HepG2 (cell line): ENCODE data around the gene RHBDD2. TPM values are rescaled to one million over a fixed set of nuclear protein-coding genes. Genes with fewer than 3 reads are reported as not detected.

Source experiments
- AGO2 ChIP-seq: fragments of 200-400 bp; formaldehyde crosslinking; optimal IDR thresholded peaks from 2 replicates; pipeline ENCODE3; 2017; ENCODE audit warnings: mild to moderate bottlenecking, low read depth, low read length, moderate library complexity
- CBX1 ChIP-seq: IDR thresholded peaks from one replicate; pipeline ENCODE4 v1.6.1; 2016; ENCODE audit warnings: antibody characterized with exemption, low read depth
- DMAP1 ChIP-seq: IDR thresholded peaks from 2 replicates; pipeline ENCODE4 v1.6.1; 2016
- ERF ChIP-seq: IDR thresholded peaks from 2 replicates; pipeline ENCODE4 v1.6.1; 2018; ENCODE audit warnings: missing biosample characterization, missing genetic modification reagents
- IKZF1 ChIP-seq: fragments of 450-650 bp; IDR thresholded peaks from 2 replicates; pipeline ENCODE4 v1.7.1; 2016
- MEF2D ChIP-seq: sonication (generic); formaldehyde crosslinking; IDR thresholded peaks from 2 replicates; pipeline ENCODE4 v1.5.1; 2020; ENCODE audit warnings: mild to moderate bottlenecking, missing genetic modification reagents
- MIER2 ChIP-seq: IDR thresholded peaks from 2 replicates; pipeline ENCODE4 v1.6.1; 2016; ENCODE audit warnings: missing biosample characterization, missing genetic modification reagents
- TAF1 ChIP-seq: sonication (generic); formaldehyde crosslinking; IDR thresholded peaks from 2 replicates; pipeline ENCODE4 v1.4.0; 2020; ENCODE audit warnings: missing genetic modification reagents
- TCF7 ChIP-seq: sonication (generic); IDR thresholded peaks from 2 replicates; pipeline ENCODE4 v1.6.1; 2016; ENCODE audit warnings: antibody characterized with exemption, low read depth
- ZMYM2 ChIP-seq: sonication (generic); formaldehyde crosslinking; IDR thresholded peaks from 2 replicates; pipeline ENCODE4 v1.8.0; 2022; ENCODE audit warnings: mild to moderate bottlenecking, missing genetic modification reagents
- ZNF12 ChIP-seq: sonication (generic); formaldehyde crosslinking; IDR thresholded peaks from 2 replicates; pipeline ENCODE4 v1.5.0; 2020; ENCODE audit warnings: missing genetic modification reagents
- ZNF333 ChIP-seq: sonication (generic); formaldehyde crosslinking; IDR thresholded peaks from 2 replicates; pipeline ENCODE4 v1.4.0; 2020; ENCODE audit warnings: mild to moderate bottlenecking, missing genetic modification reagents, borderline replicate concordance
- ZNF350 ChIP-seq: sonication (generic); formaldehyde crosslinking; IDR thresholded peaks from 2 replicates; pipeline ENCODE4 v1.4.0; 2020; ENCODE audit warnings: mild to moderate bottlenecking, low read depth, missing genetic modification reagents, borderline replicate concordance
- ZNF530 ChIP-seq: sonication (generic); formaldehyde crosslinking; IDR thresholded peaks from 2 replicates; pipeline ENCODE4 v1.5.0; 2020; ENCODE audit warnings: low read depth, mild to moderate bottlenecking, missing genetic modification reagents
- ZNF570 ChIP-seq: sonication (generic); formaldehyde crosslinking; IDR thresholded peaks from 2 replicates; pipeline ENCODE4 v1.4.0; 2020; ENCODE audit warnings: mild to moderate bottlenecking, missing genetic modification reagents, borderline replicate concordance
- ZNF773 ChIP-seq: sonication (generic); formaldehyde crosslinking; IDR thresholded peaks from 2 replicates; pipeline ENCODE4 v1.4.0; 2020; ENCODE audit warnings: missing genetic modification reagents, borderline replicate concordance
- polyA plus RNA-seq, 8 experiments: library from polyadenylated mRNA; depleted of rRNA in 3 of 8; stranded (reverse) in 7 of 8; unstranded in 1 of 8; fragments of >200 nt; fragmentation: Illumina TruSeq in 4 of 8; extraction: Trizol in 4 of 8; gene quantifications; 2 replicates each; pipeline versions ENCODE4 v1.2.1 to v1.2.3, GENCODE V29; 2011 to 2016; ENCODE audit warnings: low read depth in 4 of 8, missing spikeins in 1 of 8, mixed read lengths in 1 of 8; ENCODE audit not compliant: insufficient read depth in 1 of 8
- total RNA-seq, 5 experiments: library from RNA; depleted of rRNA; stranded (reverse); fragments of >200 nt; fragmentation: Illumina TruSeq; extraction: Trizol; gene quantifications; 2 replicates each; pipeline ENCODE4 v1.2.3, GENCODE V29; 2016; ENCODE audit warnings: low read depth in 1 of 5
- TF ChIP-seq, protein P1 (sequence below): sonication (generic); formaldehyde crosslinking; IDR thresholded peaks from 2 replicates; pipeline ENCODE4 v1.4.0; 2020; ENCODE audit warnings: missing genetic modification reagents
- TF ChIP-seq, protein P2 (sequence below): sonication (generic); formaldehyde crosslinking; IDR thresholded peaks from 2 replicates; pipeline ENCODE4 v1.4.0; 2020; ENCODE audit warnings: low read depth, mild to moderate bottlenecking, missing genetic modification reagents
- TF ChIP-seq, protein P3 (sequence below): sonication (generic); formaldehyde crosslinking; IDR thresholded peaks from 2 replicates; pipeline ENCODE4 v1.5.0; 2020; ENCODE audit warnings: mild to moderate bottlenecking, missing genetic modification reagents

Gene RHBDD2
- total and polyA plus RNA-seq, 2 of the 13 experiments (the other 11 are each of a cell fraction or from before 2014, with no cell fraction given), result 23.1 to 26.4 TPM

- TF ChIP-seq, protein P1, sequence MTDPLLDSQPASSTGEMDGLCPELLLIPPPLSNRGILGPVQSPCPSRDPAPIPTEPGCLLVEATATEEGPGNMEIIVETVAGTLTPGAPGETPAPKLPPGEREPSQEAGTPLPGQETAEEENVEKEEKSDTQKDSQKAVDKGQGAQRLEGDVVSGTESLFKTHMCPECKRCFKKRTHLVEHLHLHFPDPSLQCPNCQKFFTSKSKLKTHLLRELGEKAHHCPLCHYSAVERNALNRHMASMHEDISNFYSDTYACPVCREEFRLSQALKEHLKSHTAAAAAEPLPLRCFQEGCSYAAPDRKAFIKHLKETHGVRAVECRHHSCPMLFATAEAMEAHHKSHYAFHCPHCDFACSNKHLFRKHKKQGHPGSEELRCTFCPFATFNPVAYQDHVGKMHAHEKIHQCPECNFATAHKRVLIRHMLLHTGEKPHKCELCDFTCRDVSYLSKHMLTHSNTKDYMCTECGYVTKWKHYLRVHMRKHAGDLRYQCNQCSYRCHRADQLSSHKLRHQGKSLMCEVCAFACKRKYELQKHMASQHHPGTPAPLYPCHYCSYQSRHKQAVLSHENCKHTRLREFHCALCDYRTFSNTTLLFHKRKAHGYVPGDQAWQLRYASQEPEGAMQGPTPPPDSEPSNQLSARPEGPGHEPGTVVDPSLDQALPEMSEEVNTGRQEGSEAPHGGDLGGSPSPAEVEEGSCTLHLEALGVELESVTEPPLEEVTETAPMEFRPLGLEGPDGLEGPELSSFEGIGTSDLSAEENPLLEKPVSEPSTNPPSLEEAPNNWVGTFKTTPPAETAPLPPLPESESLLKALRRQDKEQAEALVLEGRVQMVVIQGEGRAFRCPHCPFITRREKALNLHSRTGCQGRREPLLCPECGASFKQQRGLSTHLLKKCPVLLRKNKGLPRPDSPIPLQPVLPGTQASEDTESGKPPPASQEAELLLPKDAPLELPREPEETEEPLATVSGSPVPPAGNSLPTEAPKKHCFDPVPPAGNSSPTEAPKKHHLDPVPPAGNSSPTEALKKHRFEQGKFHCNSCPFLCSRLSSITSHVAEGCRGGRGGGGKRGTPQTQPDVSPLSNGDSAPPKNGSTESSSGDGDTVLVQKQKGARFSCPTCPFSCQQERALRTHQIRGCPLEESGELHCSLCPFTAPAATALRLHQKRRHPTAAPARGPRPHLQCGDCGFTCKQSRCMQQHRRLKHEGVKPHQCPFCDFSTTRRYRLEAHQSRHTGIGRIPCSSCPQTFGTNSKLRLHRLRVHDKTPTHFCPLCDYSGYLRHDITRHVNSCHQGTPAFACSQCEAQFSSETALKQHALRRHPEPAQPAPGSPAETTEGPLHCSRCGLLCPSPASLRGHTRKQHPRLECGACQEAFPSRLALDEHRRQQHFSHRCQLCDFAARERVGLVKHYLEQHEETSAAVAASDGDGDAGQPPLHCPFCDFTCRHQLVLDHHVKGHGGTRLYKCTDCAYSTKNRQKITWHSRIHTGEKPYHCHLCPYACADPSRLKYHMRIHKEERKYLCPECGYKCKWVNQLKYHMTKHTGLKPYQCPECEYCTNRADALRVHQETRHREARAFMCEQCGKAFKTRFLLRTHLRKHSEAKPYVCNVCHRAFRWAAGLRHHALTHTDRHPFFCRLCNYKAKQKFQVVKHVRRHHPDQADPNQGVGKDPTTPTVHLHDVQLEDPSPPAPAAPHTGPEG, result no peak
- TF ChIP-seq ZNF570 (no peak), TAF1 (CRISPR knock-in tag) (peak; percentile 33; the same call in 1 of the 2 replicates), ZNF773 (no peak), MEF2D (CRISPR knock-in tag) (peak; percentile 67), IKZF1 (no peak), TCF7 (peak; percentile 69), ZNF530 (CRISPR knock-in tag) (no peak), MIER2 (CRISPR knock-in tag) (0 out of 2 replicates have a peak, but pooled peaks have one; percentile 16), ZNF12 (CRISPR knock-in tag) (no peak), ZMYM2 (peak; percentile 67; the same call in 1 of the 2 replicates), AGO2 (no peak), ERF (CRISPR knock-in tag) (peak; percentile 49; the same call in 1 of the 2 replicates), ZNF350 (CRISPR knock-in tag) (peak; percentile 76; the same call in 1 of the 2 replicates), CBX1 (no peak), DMAP1 (CRISPR knock-in tag) (peak; percentile 53; the same call in 1 of the 2 replicates), ZNF333 (CRISPR knock-in tag) (no peak)
- TF ChIP-seq, protein P2, sequence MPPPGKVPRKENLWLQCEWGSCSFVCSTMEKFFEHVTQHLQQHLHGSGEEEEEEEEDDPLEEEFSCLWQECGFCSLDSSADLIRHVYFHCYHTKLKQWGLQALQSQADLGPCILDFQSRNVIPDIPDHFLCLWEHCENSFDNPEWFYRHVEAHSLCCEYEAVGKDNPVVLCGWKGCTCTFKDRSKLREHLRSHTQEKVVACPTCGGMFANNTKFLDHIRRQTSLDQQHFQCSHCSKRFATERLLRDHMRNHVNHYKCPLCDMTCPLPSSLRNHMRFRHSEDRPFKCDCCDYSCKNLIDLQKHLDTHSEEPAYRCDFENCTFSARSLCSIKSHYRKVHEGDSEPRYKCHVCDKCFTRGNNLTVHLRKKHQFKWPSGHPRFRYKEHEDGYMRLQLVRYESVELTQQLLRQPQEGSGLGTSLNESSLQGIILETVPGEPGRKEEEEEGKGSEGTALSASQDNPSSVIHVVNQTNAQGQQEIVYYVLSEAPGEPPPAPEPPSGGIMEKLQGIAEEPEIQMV (CRISPR knock-in tag), result 0 out of 2 replicates have a peak, but pooled peaks have one; percentile 30
- TF ChIP-seq, protein P3, sequence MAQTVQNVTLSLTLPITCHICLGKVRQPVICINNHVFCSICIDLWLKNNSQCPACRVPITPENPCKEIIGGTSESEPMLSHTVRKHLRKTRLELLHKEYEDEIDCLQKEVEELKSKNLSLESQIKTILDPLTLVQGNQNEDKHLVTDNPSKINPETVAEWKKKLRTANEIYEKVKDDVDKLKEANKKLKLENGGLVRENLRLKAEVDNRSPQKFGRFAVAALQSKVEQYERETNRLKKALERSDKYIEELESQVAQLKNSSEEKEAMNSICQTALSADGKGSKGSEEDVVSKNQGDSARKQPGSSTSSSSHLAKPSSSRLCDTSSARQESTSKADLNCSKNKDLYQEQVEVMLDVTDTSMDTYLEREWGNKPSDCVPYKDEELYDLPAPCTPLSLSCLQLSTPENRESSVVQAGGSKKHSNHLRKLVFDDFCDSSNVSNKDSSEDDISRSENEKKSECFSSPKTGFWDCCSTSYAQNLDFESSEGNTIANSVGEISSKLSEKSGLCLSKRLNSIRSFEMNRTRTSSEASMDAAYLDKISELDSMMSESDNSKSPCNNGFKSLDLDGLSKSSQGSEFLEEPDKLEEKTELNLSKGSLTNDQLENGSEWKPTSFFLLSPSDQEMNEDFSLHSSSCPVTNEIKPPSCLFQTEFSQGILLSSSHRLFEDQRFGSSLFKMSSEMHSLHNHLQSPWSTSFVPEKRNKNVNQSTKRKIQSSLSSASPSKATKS (CRISPR knock-in tag), result no peak
Observed at GRCh38 chr7:75906991-75907667, 28.3 kb downstream of the RHBDD2 start (continued).
